CD4-positive, alpha-beta T cell treated with Interleukin-10 for 1 hour (primary cell): Measurements from ENCODE around the gene NUDCD3.
A peak's percentile ranks its signal among the peaks of the same experiment; 100 is the strongest.

Experiments used
- DNase-seq: peaks from one replicate; pipeline ENCODE4 v3.0.0-alpha.2; 2020

NUDCD3 gene

GRCh38 chr7:44477063-44477830 lies 13.2 kb downstream of the NUDCD3 start:
- peak; percentile 78 for DNase-seq

- DNase-seq: no peak
Measured at GRCh38 chr7:44476313-44476712, 14.1 kb downstream of the NUDCD3 start.

- DNase-seq: no peak
Measured at GRCh38 chr7:44473295-44473694, 17.2 kb downstream of the NUDCD3 start.

GRCh38 chr7:44472843-44473242 lies 17.6 kb downstream of the NUDCD3 start:
- DNase-seq: no peak

GRCh38 chr7:44471850-44472249 lies 18.6 kb downstream of the NUDCD3 start:
- DNase-seq: no peak

- no peak for DNase-seq
Measured at GRCh38 chr7:44471436-44471835, 19.0 kb downstream of the NUDCD3 start.

- DNase-seq: no peak
Measured at GRCh38 chr7:44470628-44471245, 19.7 kb downstream of the NUDCD3 start.

- DNase-seq: no peak
Measured at GRCh38 chr7:44470135-44470479, 20.4 kb downstream of the NUDCD3 start.

GRCh38 chr7:44469461-44470134 lies 20.9 kb downstream of the NUDCD3 start:
- DNase-seq: no peak

GRCh38 chr7:44467217-44467548 lies 23.3 kb downstream of the NUDCD3 start:
- DNase-seq: no peak

- no peak for DNase-seq
Measured at GRCh38 chr7:44466300-44467216, 23.9 kb downstream of the NUDCD3 start.

GRCh38 chr7:44465490-44465889 lies 25.0 kb downstream of the NUDCD3 start:
- DNase-seq: no peak

GRCh38 chr7:44463169-44463808 lies 27.2 kb downstream of the NUDCD3 start:
- DNase-seq: peak; percentile 11

GRCh38 chr7:44461387-44461786 lies 29.1 kb downstream of the NUDCD3 start:
- DNase-seq: peak; percentile 30

- peak; percentile 75 for DNase-seq
Measured at GRCh38 chr7:44460325-44460724, 30.1 kb downstream of the NUDCD3 start.

- no peak for DNase-seq
Measured at GRCh38 chr7:44455155-44455554, 35.3 kb downstream of the NUDCD3 start.

- DNase-seq: peak; percentile 4
Measured at GRCh38 chr7:44454348-44454747, 36.1 kb downstream of the NUDCD3 start.

GRCh38 chr7:44451123-44451522 lies 39.3 kb downstream of the NUDCD3 start:
- DNase-seq: no peak

GRCh38 chr7:44449584-44449928 lies 40.9 kb downstream of the NUDCD3 start:
- DNase-seq: no peak

- no peak for DNase-seq
Measured at GRCh38 chr7:44448922-44449583, 41.4 kb downstream of the NUDCD3 start.

GRCh38 chr7:44447874-44448425 lies 42.5 kb downstream of the NUDCD3 start:
- no peak for DNase-seq
